HG03045 (cell line): ENCODE data around the gene UNK.
"Not testable (repeated sequence)": the region's sequence is repeated elsewhere in the genome, so short reads cannot be mapped to it uniquely, and the experiment has no call there.

Experiments
- ATAC-seq: cut with Tn5 transposase; IDR thresholded peaks from one replicate; pipeline ENCODE4 v1.9.1; 2021; ENCODE audit warnings: mild to moderate bottlenecking, moderate library complexity; ENCODE audit not compliant: unreplicated experiment

UNK gene

GRCh38 chr17:75847614-75848522, 63.3 kb downstream of the UNK start:
- ATAC-seq = no peak

- no peak for ATAC-seq
These were observed 64.1 kb downstream of the UNK start for GRCh38 chr17:75848523-75849278.

- no peak for ATAC-seq
These were observed 64.7 kb downstream of the UNK start for GRCh38 chr17:75849279-75849646.

- no peak for ATAC-seq
These were observed 65.1 kb downstream of the UNK start for GRCh38 chr17:75849724-75850123.

- no peak for ATAC-seq
These were observed 66.5 kb downstream of the UNK start for GRCh38 chr17:75850928-75851692.

- not testable (repeated sequence) for ATAC-seq
These were observed 67.0 kb downstream of the UNK start for GRCh38 chr17:75851693-75851991.

GRCh38 chr17:75853433-75853832, 68.8 kb downstream of the UNK start:
- no peak for ATAC-seq

- no peak for ATAC-seq
These were observed 69.6 kb downstream of the UNK start for GRCh38 chr17:75854101-75854748.

- ATAC-seq = no peak
These were observed 70.3 kb downstream of the UNK start for GRCh38 chr17:75854881-75855309.

- peak; percentile 88 for ATAC-seq
These were observed 70.9 kb downstream of the UNK start, which contains the start of gene WBP2 for GRCh38 chr17:75855310-75856061. Gene WBP2, minus strand, starts transcription at chr17:75855335. Its CDS starts 38 bp downstream, at chr17:75855297.

GRCh38 chr17:75856062-75856756, 71.6 kb downstream of the UNK start:
- ATAC-seq = no peak

GRCh38 chr17:75859358-75859757, 74.8 kb downstream of the UNK start:
- not testable (repeated sequence) for ATAC-seq

- ATAC-seq = no peak
These were observed 77.3 kb downstream of the UNK start for GRCh38 chr17:75861927-75862317.

- ATAC-seq = peak; percentile 82
These were observed 79.9 kb downstream of the UNK start for GRCh38 chr17:75864448-75864871.

GRCh38 chr17:75864887-75865286, 80.3 kb downstream of the UNK start:
- ATAC-seq = peak; percentile 9

- not testable (repeated sequence) for ATAC-seq
These were observed 81.0 kb downstream of the UNK start for GRCh38 chr17:75865404-75866188.

GRCh38 chr17:75868730-75869281, 84.2 kb downstream of the UNK start:
- not testable (repeated sequence) for ATAC-seq
